Activated CD4-positive, CD25-positive, alpha-beta regulatory T cell (primary cell): Measurements from ENCODE around the gene NEGR1.
"Not testable (repeated sequence)": the region's sequence is repeated elsewhere in the genome, so short reads cannot be mapped to it uniquely, and the experiment has no call there.

Experiments used
- DNase-seq, 4 experiments: peaks; one replicate each; lab custom pipeline; 2025; lab: John Stamatoyannopoulos, UW

Gene NEGR1

GRCh38 chr1:71940261-71940660 is 342.1 kb downstream of the NEGR1 start:
- DNase-seq: no peak

GRCh38 chr1:71930511-71930910 is 351.8 kb downstream of the NEGR1 start:
- no peak for DNase-seq

GRCh38 chr1:71921935-71922559 is 360.3 kb downstream of the NEGR1 start:
- no peak for DNase-seq

GRCh38 chr1:71921204-71921603 is 361.1 kb downstream of the NEGR1 start:
- no peak for DNase-seq

- no peak for DNase-seq
Measured at GRCh38 chr1:71920556-71920955, 361.8 kb downstream of the NEGR1 start.

GRCh38 chr1:71919811-71920509 is 362.4 kb downstream of the NEGR1 start:
- DNase-seq: no peak

GRCh38 chr1:71918630-71919029 is 363.7 kb downstream of the NEGR1 start:
- no peak for DNase-seq

GRCh38 chr1:71916894-71917293 is 365.4 kb downstream of the NEGR1 start:
- DNase-seq: no peak

- DNase-seq: no peak
Measured at GRCh38 chr1:71914626-71915025, 367.7 kb downstream of the NEGR1 start.

GRCh38 chr1:71908871-71909390 is 373.4 kb downstream of the NEGR1 start:
- DNase-seq: no peak

- DNase-seq: no peak
Measured at GRCh38 chr1:71908303-71908702, 374.0 kb downstream of the NEGR1 start.

- DNase-seq: no peak
Measured at GRCh38 chr1:71899881-71900280, 382.5 kb downstream of the NEGR1 start.

- DNase-seq: not testable (repeated sequence)
Measured at GRCh38 chr1:71888166-71888565, 394.2 kb downstream of the NEGR1 start.

GRCh38 chr1:71885171-71885570 is 397.2 kb downstream of the NEGR1 start:
- no peak for DNase-seq

- DNase-seq: no peak
Measured at GRCh38 chr1:71882637-71883036, 399.7 kb downstream of the NEGR1 start.

GRCh38 chr1:71882226-71882625 is 400.1 kb downstream of the NEGR1 start:
- DNase-seq: no peak

- no peak for DNase-seq
Measured at GRCh38 chr1:71881611-71882010, 400.7 kb downstream of the NEGR1 start.

GRCh38 chr1:71869326-71869725 is 413.0 kb downstream of the NEGR1 start:
- no peak for DNase-seq

GRCh38 chr1:71862756-71863155 is 419.6 kb downstream of the NEGR1 start:
- no peak for DNase-seq

- DNase-seq: no peak
Measured at GRCh38 chr1:71861022-71861421, 421.3 kb downstream of the NEGR1 start.

- DNase-seq: no peak
Measured at GRCh38 chr1:71859806-71860205, 422.5 kb downstream of the NEGR1 start.

- DNase-seq: no peak
Measured at GRCh38 chr1:71857862-71858261, 424.5 kb downstream of the NEGR1 start.

- DNase-seq: no peak
Measured at GRCh38 chr1:71853360-71853759, 429.0 kb downstream of the NEGR1 start.

GRCh38 chr1:71850936-71851335 is 431.4 kb downstream of the NEGR1 start:
- no peak for DNase-seq
